HFF-Myc (cell line): ENCODE measurements around the gene PPP1R2.

Experiments
- DNase-seq: peaks from one replicate; pipeline ENCODE4 v3.0.0-alpha.2; 2011; ENCODE audit warnings: low read depth; ENCODE audit errors: extremely low read depth
- H3K4me3 ChIP-seq: replicated peaks from 2 replicates; pipeline ENCODE4 v1.5.1; 2011; ENCODE audit warnings: low read depth, mild to moderate bottlenecking, control low read depth, low read length
- CTCF ChIP-seq: IDR thresholded peaks from 2 replicates; pipeline ENCODE4 v1.5.1; 2012; ENCODE audit warnings: mild to moderate bottlenecking, low read depth, low read length, control low read depth; ENCODE audit errors: missing control alignments

Gene PPP1R2

GRCh38 chr3:195574497-195575304 lies 31.6 kb upstream of the PPP1R2 start:
- TF ChIP-seq CTCF, result no peak
- DNase-seq, result no peak
- no peak overlapping the region for H3K4me3 ChIP-seq

GRCh38 chr3:195573611-195574496 lies 30.7 kb upstream of the PPP1R2 start:
- no peak for TF ChIP-seq CTCF
- DNase-seq, result no peak
- H3K4me3 ChIP-seq, result no peak overlapping the region

GRCh38 chr3:195571361-195571760 lies 28.2 kb upstream of the PPP1R2 start:
- no peak for TF ChIP-seq CTCF

GRCh38 chr3:195570912-195571311 lies 27.8 kb upstream of the PPP1R2 start:
- H3K4me3 ChIP-seq, result no peak overlapping the region
- DNase-seq, result no peak
- TF ChIP-seq CTCF, result no peak

More at GRCh38 chr3:195571361-195571760, 28.2 kb upstream of the PPP1R2 start:
- H3K4me3 ChIP-seq, result no peak overlapping the region
- DNase-seq, result no peak

- H3K4me3 ChIP-seq, result no peak overlapping the region
- TF ChIP-seq CTCF, result no peak
- DNase-seq, result no peak
Observed at GRCh38 chr3:195570344-195570743, 27.2 kb upstream of the PPP1R2 start.

GRCh38 chr3:195568630-195569029 lies 25.5 kb upstream of the PPP1R2 start:
- TF ChIP-seq CTCF, result no peak
- no peak overlapping the region for H3K4me3 ChIP-seq
- no peak for DNase-seq
